PC-3 (cell line): ENCODE data around the gene HOXA9. TPM values are rescaled to one million over a fixed set of nuclear protein-coding genes. Genes with fewer than 3 reads are reported as not detected.

Experiments used
- ATAC-seq: fragments of 200-7000 bp; cut with Tn5 transposase; 2 replicates; pipeline ENCODE4 v1.9.1; 2020; ENCODE audit warnings: mild to moderate bottlenecking, moderate library complexity
- BruUV-seq: library from RNA; stranded (reverse); fragments of 400-500 nt; replicated peaks from 2 replicates; lab custom pipeline; 2021; lab: Mats Ljungman, UMichigan
- CTCF ChIA-PET: fragments of 300-600 bp; sonication (Branson Sonifier 250); formaldehyde crosslinking; loops from one replicate; lab custom pipeline; 2022; ENCODE audit warnings: antibody characterized with exemption; lab: Charles Lee
- POLR2A ChIA-PET: fragments of 300-600 bp; sonication (Branson Sonifier 250); formaldehyde crosslinking; loops from one replicate; lab custom pipeline; 2022; ENCODE audit warnings: antibody characterized with exemption; ENCODE audit not compliant: unreplicated experiment; lab: Charles Lee
- DNase-seq: peaks from one replicate; pipeline ENCODE4 v3.0.0-alpha.2; 2015
- H2AFZ ChIP-seq: fragments of 300-600 bp; sonication (generic); 2 replicates; pipeline ENCODE4 v1.6.0; 2016; ENCODE audit warnings: antibody characterized with exemption, low read length
- H3F3A ChIP-seq: fragments of 300-600 bp; sonication (generic); one replicate; pipeline ENCODE4 v1.6.0; 2017; ENCODE audit warnings: antibody characterized with exemption, low read length, control low read depth, mild to moderate bottlenecking; ENCODE audit not compliant: unreplicated experiment
- H3K27ac ChIP-seq: fragments of 300-600 bp; sonication (generic); 2 replicates; pipeline ENCODE4 v1.5.1; 2016; ENCODE audit warnings: mild to moderate bottlenecking, low read length
- H3K27me3 ChIP-seq: fragments of 300-600 bp; sonication (generic); 2 replicates; pipeline ENCODE4 v1.6.1; 2016; ENCODE audit warnings: low read length, mixed read lengths
- H3K36me3 ChIP-seq: fragments of 300-600 bp; sonication (generic); 2 replicates; pipeline ENCODE4 v1.6.1; 2016; ENCODE audit warnings: low read depth, mixed run types, low read length, mixed read lengths
- H3K4me1 ChIP-seq: fragments of 300-600 bp; sonication (generic); 2 replicates; pipeline ENCODE4 v1.5.1; 2016; ENCODE audit warnings: low read length; ENCODE audit not compliant: insufficient read depth
- H3K4me2 ChIP-seq: fragments of 300-600 bp; sonication (generic); 2 replicates; pipeline ENCODE4 v1.6.0; 2016; ENCODE audit warnings: low read length
- H3K4me3 ChIP-seq: fragments of 300-600 bp; sonication (generic); 2 replicates; pipeline ENCODE4 v1.5.1; 2016; ENCODE audit warnings: mild to moderate bottlenecking, low read length, mixed read lengths
- H3K79me2 ChIP-seq: fragments of 300-600 bp; sonication (generic); 2 replicates; pipeline ENCODE4 v1.6.1; 2017; ENCODE audit warnings: low read length, mixed read lengths
- H3K9ac ChIP-seq: fragments of 300-600 bp; sonication (generic); 2 replicates; pipeline ENCODE4 v1.6.0; 2016; ENCODE audit warnings: mild to moderate bottlenecking, low read length
- H3K9me2 ChIP-seq: fragments of 300-600 bp; sonication (generic); replicated peaks from 2 replicates; pipeline ENCODE4 v1.6.1; 2016; ENCODE audit warnings: mixed run types, low read length, mixed read lengths
- H3K9me3 ChIP-seq: fragments of 300-600 bp; sonication (generic); 2 replicates; pipeline ENCODE4 v1.6.1; 2016; ENCODE audit warnings: low read length, mixed read lengths
- H4K20me1 ChIP-seq: fragments of 300-600 bp; sonication (generic); 2 replicates; pipeline ENCODE4 v1.6.1; 2016; ENCODE audit warnings: low read length, mixed read lengths
- EZH2 ChIP-seq: fragments of 300-600 bp; sonication (generic); IDR thresholded peaks from one replicate; pipeline ENCODE4 v1.6.1; 2017; ENCODE audit warnings: antibody characterized with exemption, mild to moderate bottlenecking, low read length; ENCODE audit not compliant: unreplicated experiment
- EZH2phosphoT487 ChIP-seq: fragments of 300-600 bp; sonication (generic); IDR thresholded peaks from 2 replicates; pipeline ENCODE4 v1.6.1; 2018; ENCODE audit warnings: mild to moderate bottlenecking, antibody characterized with exemption, low read length, borderline replicate concordance
- intact Hi-C: fragments of 100-400 bp; cut with micrococcal nuclease; formaldehyde crosslinking; loops from 2 replicates; pipeline ENCODE4 v1.9.0; 2023
- total RNA-seq: library from RNA; depleted of rRNA; stranded (reverse); fragments of >200 nt; gene quantifications from 2 replicates; pipeline ENCODE4 v1.2.3, GENCODE V29; 2014
- TF ChIP-seq, protein P1 (sequence below): fragments of 300-600 bp; sonication (generic); conservative IDR thresholded peaks from 2 replicates; pipeline ENCODE4 v1.5.1; 2017; ENCODE audit warnings: antibody characterized with exemption, low read depth, mild to moderate bottlenecking, low read length

HOXA9 gene
- total RNA-seq, 1 experiment from 2014 or later, result 69.0 TPM

DNA sequence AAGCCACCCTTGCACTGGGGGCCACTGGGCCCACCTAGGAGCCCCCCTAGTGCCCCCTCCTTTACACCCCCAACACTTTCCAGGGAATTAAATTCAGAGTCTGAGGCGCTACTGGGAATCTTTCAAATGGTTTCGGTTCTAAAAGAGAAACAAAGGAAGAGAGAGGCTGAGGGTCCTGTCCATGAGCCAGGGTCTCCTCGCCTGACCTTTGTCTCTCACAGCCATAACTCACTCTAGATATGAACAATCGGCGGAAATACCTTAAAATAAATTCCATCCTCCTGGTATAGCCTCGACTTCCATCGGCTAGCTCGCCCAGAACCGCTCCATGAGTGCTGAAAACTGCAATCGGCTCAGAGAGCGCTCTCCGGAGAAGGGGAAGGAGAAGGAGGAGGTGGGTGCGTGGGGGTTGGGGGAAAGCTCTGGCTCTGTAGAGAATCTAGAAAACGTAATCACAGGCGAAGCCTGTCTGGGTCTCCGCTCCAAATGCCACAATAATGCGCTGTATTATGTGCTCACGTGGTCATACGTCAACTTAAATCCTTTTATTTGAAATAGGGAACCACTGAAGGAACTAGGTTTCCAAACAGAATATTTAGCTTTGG, 47.3 kb downstream of the HOXA9 start:
- ChIA-PET POLR2A (no interaction called here), CTCF (no interaction called here)
- ATAC-seq (no peak), DNase-seq (no peak)
- Histone ChIP-seq H3K36me3 (no peaks in the 10 kb centered on the region; the same call in 1 of the 2 replicates), H2AFZ (no peak overlapping the region), H3K4me1 (peaks cover 23% of the 10 kb centered on the region), H3K9me3 (no peaks in the 10 kb centered on the region), H3K9me2 (no peaks in the 10 kb centered on the region), H3K4me3 (no peak overlapping the region), H3K27ac (no peak overlapping the region), H3K27me3 (no peaks in the 10 kb centered on the region), H3K9ac (no peak overlapping the region), H3F3A (peaks cover 3% of the 10 kb centered on the region), H3K4me2 (no peak overlapping the region), H3K79me2 (peaks cover 60% of the 10 kb centered on the region), H4K20me1 (no peaks in the 10 kb centered on the region)
- intact Hi-C loops, result no loop called here
- no TSS peak for BruUV-seq
- TF ChIP-seq EZH2phosphoT487, result no peak
- TF ChIP-seq, protein P1, sequence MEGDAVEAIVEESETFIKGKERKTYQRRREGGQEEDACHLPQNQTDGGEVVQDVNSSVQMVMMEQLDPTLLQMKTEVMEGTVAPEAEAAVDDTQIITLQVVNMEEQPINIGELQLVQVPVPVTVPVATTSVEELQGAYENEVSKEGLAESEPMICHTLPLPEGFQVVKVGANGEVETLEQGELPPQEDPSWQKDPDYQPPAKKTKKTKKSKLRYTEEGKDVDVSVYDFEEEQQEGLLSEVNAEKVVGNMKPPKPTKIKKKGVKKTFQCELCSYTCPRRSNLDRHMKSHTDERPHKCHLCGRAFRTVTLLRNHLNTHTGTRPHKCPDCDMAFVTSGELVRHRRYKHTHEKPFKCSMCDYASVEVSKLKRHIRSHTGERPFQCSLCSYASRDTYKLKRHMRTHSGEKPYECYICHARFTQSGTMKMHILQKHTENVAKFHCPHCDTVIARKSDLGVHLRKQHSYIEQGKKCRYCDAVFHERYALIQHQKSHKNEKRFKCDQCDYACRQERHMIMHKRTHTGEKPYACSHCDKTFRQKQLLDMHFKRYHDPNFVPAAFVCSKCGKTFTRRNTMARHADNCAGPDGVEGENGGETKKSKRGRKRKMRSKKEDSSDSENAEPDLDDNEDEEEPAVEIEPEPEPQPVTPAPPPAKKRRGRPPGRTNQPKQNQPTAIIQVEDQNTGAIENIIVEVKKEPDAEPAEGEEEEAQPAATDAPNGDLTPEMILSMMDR, result no peak

DNA sequence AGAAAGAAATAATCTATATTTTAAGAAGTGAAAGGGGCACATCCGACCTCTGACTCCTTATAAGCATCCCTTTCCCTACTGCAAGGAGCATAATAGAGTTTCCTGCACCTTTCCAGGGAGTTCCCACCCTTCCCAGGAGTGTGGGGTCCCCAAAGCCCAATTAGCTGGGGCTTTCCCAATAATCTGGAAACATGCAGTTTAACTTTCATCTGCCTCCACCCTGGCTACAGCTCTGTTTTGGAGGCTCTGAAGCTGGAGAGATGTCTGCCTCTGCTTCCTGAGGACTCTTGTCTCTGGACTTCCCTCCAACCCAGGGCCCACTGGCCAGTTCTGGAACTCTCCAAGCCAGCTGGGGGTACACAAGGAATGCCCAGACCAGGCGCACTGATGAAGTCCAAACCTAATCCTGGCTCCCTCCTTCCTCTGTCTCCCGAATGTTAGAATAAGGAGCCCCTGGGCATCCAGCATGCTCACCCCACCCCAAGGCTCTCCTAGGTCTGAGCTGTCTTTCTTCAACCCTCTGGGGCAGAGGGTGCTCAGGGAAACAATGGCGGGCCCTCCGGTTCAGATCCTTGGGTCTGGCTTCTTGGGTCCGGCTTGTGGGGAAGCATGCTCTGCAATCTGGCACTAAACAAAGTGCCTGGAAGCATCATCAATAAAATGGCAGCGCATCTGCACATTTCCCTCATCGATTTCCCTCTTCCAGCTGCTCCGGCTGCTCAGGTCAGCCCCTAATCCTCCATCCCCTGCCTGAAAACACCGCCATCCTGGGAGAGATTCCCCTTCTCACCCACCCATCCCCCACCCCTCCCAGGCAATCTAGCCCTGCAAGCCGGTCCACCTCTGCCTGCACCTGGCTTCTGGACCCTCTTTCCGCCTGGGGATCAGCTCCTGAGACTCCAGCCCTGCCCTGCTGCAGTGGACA, 48.1 kb downstream of the HOXA9 start:
- Histone ChIP-seq H3K36me3 (no peaks in the 10 kb centered on the region; the same call in 1 of the 2 replicates), H3K27ac (no peak overlapping the region), H2AFZ (no peak overlapping the region), H3K4me1 (peaks cover 28% of the 10 kb centered on the region), H3K27me3 (no peaks in the 10 kb centered on the region), H4K20me1 (no peaks in the 10 kb centered on the region), H3K4me2 (0 out of 2 replicates have a peak overlapping the region, but pooled peaks have one; percentile 98), H3K9me3 (no peaks in the 10 kb centered on the region), H3K9ac (no peak overlapping the region), H3K4me3 (no peak overlapping the region), H3K79me2 (peaks cover 67% of the 10 kb centered on the region), H3F3A (peaks cover 3% of the 10 kb centered on the region), H3K9me2 (no peaks in the 10 kb centered on the region)
- no peak for DNase-seq
- BruUV-seq, result no TSS peak
- no peak for ATAC-seq
- CTCF ChIA-PET, result no interaction called here
- TF ChIP-seq EZH2 (no peak), EZH2phosphoT487 (no peak)
- TF ChIP-seq, protein P1, result no peak
- intact Hi-C loops, result no loop called here
- POLR2A ChIA-PET, result no interaction called here
